ENCODE results near the gene NOX3.

DNA sequence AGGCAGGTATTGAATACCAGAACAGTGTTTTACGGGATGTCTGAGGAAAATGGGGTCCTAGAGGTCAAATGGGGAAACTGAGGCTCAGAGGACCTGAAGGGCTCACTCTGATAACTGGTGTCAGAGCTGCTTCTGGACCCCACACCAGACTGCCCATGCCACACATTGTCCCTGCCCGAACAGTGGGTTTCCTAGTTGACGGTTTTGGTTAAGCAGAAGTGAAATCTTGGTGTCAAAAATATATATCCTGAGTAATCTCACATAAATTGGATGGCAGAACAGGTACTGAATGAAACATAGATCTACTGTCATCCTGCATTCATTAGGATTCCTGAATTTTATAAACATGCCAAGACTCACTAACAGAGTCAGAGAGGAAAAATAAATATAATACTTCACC, 16.3 kb downstream of the NOX3 start:
- TF ChIP-seq, protein P1, sequence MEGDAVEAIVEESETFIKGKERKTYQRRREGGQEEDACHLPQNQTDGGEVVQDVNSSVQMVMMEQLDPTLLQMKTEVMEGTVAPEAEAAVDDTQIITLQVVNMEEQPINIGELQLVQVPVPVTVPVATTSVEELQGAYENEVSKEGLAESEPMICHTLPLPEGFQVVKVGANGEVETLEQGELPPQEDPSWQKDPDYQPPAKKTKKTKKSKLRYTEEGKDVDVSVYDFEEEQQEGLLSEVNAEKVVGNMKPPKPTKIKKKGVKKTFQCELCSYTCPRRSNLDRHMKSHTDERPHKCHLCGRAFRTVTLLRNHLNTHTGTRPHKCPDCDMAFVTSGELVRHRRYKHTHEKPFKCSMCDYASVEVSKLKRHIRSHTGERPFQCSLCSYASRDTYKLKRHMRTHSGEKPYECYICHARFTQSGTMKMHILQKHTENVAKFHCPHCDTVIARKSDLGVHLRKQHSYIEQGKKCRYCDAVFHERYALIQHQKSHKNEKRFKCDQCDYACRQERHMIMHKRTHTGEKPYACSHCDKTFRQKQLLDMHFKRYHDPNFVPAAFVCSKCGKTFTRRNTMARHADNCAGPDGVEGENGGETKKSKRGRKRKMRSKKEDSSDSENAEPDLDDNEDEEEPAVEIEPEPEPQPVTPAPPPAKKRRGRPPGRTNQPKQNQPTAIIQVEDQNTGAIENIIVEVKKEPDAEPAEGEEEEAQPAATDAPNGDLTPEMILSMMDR (IDR thresholded peaks at IDR 0.05; ENCODE audit: poor library complexity), result no peak
- TF ChIP-seq EZH2 (IDR thresholded peaks at IDR 0.05; ENCODE audit: borderline replicate concordance) (no peak), EZH2phosphoT487 (IDR thresholded peaks at IDR 0.05; ENCODE audit: low read depth, severe bottlenecking, unreplicated experiment) (no peak)
